Measurements from ENCODE around the gene RPA1. TPM values are rescaled to one million over a fixed set of nuclear protein-coding genes. Genes with fewer than 3 reads are reported as not detected.

Gene RPA1
- total RNA-seq, 3 donors from 2014 or later (not counting 1 experiment from before 2014, with no cell fraction given), result 70.9 to 101 (median 98.9) TPM

DNA sequence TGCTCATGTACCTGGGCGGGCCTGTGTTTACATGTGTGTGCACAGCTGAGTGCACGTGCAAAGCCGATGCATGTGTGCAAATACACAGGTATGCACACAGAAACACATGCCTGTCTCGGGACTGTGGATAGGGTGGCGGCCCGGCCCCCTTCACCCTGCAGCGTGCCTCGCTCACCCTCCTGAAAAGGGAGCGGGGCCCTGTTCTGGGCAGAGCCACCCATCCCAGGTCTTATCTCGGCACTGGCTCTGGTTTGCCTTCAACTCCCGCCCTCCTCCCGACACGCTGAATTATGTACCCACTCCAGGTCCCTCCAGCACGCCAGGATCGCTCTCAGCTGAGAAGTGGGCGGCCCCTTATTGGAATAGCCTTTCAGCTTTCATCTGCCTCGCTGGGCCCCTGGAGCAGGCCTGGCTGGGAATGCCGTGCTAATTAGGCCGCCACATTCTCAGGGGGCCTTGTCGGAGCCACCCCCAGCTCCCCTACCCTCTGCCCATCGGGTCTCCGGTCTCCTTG, 117.5 kb downstream of the RPA1 start:
- DNase-seq (no peak), ATAC-seq (peak in 1 of 3 donors; percentile 14)
- TF ChIP-seq, protein P1, sequence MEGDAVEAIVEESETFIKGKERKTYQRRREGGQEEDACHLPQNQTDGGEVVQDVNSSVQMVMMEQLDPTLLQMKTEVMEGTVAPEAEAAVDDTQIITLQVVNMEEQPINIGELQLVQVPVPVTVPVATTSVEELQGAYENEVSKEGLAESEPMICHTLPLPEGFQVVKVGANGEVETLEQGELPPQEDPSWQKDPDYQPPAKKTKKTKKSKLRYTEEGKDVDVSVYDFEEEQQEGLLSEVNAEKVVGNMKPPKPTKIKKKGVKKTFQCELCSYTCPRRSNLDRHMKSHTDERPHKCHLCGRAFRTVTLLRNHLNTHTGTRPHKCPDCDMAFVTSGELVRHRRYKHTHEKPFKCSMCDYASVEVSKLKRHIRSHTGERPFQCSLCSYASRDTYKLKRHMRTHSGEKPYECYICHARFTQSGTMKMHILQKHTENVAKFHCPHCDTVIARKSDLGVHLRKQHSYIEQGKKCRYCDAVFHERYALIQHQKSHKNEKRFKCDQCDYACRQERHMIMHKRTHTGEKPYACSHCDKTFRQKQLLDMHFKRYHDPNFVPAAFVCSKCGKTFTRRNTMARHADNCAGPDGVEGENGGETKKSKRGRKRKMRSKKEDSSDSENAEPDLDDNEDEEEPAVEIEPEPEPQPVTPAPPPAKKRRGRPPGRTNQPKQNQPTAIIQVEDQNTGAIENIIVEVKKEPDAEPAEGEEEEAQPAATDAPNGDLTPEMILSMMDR (IDR thresholded peaks at IDR 0.05), result no peak
- intact Hi-C loops (cut with micrococcal nuclease), result no loop called here
- peaks cover 7 to 8% of the 10 kb centered on the region in 2 donors for H3K27me3 Mint-ChIP-seq (ENCODE audit: low read depth in 2 of 2)
- H3K27ac Mint-ChIP-seq, result no peak overlapping the region
- H3K9me3 ChIP-seq (ENCODE audit: control insufficient read depth, insufficient read depth, low read length), result no peaks in the 10 kb centered on the region
- H3K9me3 Mint-ChIP-seq, result no peaks in the 10 kb centered on the region
- H3K27ac ChIP-seq (ENCODE audit: low read length), result no peak overlapping the region
- no peaks in the 10 kb centered on the region for H3K36me3 ChIP-seq (ENCODE audit: control insufficient read depth, insufficient read depth, low read length)
- no peak overlapping the region for H3K4me3 ChIP-seq (ENCODE audit: low read length)
- H3K4me3 Mint-ChIP-seq, result no peak overlapping the region
- H3K4me1 Mint-ChIP-seq, result no peaks in the 10 kb centered on the region
- no peaks in the 10 kb centered on the region for H3K4me1 ChIP-seq (ENCODE audit: control insufficient read depth, insufficient read depth, low read length)
- H3K36me3 Mint-ChIP-seq, result no peaks in the 10 kb centered on the region
- WGBS (ENCODE audit: insufficient coverage), result 93% methylated on average over 22 of the region's 22 CpGs
- no peaks in the 10 kb centered on the region for H3K27me3 ChIP-seq (ENCODE audit: control insufficient read depth, insufficient read depth, low read length)

DNA sequence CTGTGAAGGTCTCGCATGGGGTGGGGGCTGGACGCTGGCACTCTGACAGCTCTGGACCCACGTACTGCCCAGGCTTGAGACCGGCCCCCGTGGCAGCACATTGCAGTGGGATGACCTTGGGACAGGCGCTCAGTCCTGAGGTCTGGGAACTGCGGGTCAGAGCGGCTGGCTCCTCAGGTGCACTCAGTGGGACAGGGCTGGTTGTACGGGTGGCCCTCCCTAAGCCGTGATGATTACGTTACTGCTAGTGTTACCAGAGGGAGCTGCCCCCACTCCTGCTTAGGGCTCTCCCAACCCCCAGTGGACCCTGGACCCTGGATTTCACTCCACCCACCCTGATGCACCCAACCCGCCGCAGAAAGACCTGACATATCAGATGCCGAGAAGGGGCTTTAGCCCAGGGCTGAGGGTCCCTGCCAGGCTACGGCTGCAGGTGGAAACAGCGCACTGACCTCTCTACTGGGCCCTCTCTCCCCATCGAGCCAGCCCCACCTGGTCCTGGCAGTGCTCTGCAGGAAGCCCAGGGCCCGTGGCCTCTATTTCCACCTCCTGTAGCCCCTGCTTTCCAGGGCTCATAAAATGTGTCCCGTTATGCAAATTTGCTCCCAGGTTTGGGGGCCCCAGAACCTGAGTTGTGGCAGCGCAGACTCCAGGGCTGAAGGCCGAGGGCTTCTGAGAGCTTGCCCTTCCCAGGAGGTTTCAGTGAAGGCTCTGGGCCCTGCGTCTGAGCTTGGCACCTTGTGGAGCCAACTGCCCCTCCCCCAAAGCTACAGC, 118.1 kb downstream of the RPA1 start:
- Mint-ChIP-seq H3K36me3 (no peaks in the 10 kb centered on the region), H3K27me3 (ENCODE audit: low read depth in 2 of 2) (peaks cover 7 to 8% of the 10 kb centered on the region in 2 donors), H3K9me3 (no peaks in the 10 kb centered on the region), H3K27ac (no peak overlapping the region), H3K4me1 (no peaks in the 10 kb centered on the region), H3K4me3 (no peak overlapping the region)
- DNase-seq, result no peak
- H3K9me3 ChIP-seq (ENCODE audit: control insufficient read depth, insufficient read depth, low read length), result no peaks in the 10 kb centered on the region
- no peak overlapping the region for H3K4me3 ChIP-seq (ENCODE audit: low read length)
- H3K4me1 ChIP-seq (ENCODE audit: control insufficient read depth, insufficient read depth, low read length), result no peaks in the 10 kb centered on the region
- H3K27ac ChIP-seq (ENCODE audit: low read length), result no peak overlapping the region
- TF ChIP-seq, protein P1 (IDR thresholded peaks at IDR 0.05), result no peak
- ATAC-seq, result no peak
- intact Hi-C loops (cut with micrococcal nuclease), result no loop called here
- no peaks in the 10 kb centered on the region for H3K27me3 ChIP-seq (ENCODE audit: control insufficient read depth, insufficient read depth, low read length)
- no peaks in the 10 kb centered on the region for H3K36me3 ChIP-seq (ENCODE audit: control insufficient read depth, insufficient read depth, low read length)
- 91% methylated on average over 22 of the region's 22 CpGs for WGBS (ENCODE audit: insufficient coverage)

DNA sequence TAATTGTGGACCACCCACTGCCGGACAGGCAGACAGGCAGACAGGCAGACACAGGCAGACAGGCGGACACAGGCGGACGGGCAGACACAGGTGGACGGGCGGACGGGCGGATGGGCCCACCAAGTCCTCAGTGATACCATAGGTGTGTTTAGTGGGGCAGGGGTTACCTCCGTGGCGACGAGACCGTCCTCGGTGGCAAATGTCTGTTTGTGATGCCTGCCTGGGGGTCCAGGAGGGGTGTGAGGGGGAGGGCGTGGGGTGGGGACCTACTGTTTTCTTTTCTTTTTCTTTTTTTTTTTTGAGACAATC, 118.7 kb downstream of the RPA1 start:
- Histone ChIP-seq H3K36me3 (ENCODE audit: control insufficient read depth, insufficient read depth, low read length) (no peaks in the 10 kb centered on the region), H3K27ac (ENCODE audit: low read length) (no peak overlapping the region), H3K4me3 (ENCODE audit: low read length) (no peak overlapping the region), H3K27me3 (ENCODE audit: control insufficient read depth, insufficient read depth, low read length) (no peaks in the 10 kb centered on the region), H3K9me3 (ENCODE audit: control insufficient read depth, insufficient read depth, low read length) (no peaks in the 10 kb centered on the region), H3K4me1 (ENCODE audit: control insufficient read depth, insufficient read depth, low read length) (no peaks in the 10 kb centered on the region)
- intact Hi-C loops (cut with micrococcal nuclease), result no loop called here
- H3K4me3 Mint-ChIP-seq, result no peak overlapping the region
- peaks cover 7 to 8% of the 10 kb centered on the region in 2 donors for H3K27me3 Mint-ChIP-seq (ENCODE audit: low read depth in 2 of 2)
- ATAC-seq (no peak), DNase-seq (no peak)
- no peaks in the 10 kb centered on the region for H3K4me1 Mint-ChIP-seq
- TF ChIP-seq, protein P1 (IDR thresholded peaks at IDR 0.05), result no peak
- WGBS (ENCODE audit: insufficient coverage), result 93% methylated on average over 9 of the region's 14 CpGs
- no peaks in the 10 kb centered on the region for H3K36me3 Mint-ChIP-seq
- H3K9me3 Mint-ChIP-seq, result no peaks in the 10 kb centered on the region
- no peak overlapping the region for H3K27ac Mint-ChIP-seq

Other genes with a start within 250 kb of the RPA1 start
- gene SLC43A2, start 201.2 kb upstream of the RPA1 start, total RNA-seq, result 10 to 100 TPM; 24.5 to 36.0 (median 30.3) TPM
- gene SCARF1, start 184.3 kb upstream of the RPA1 start, total RNA-seq, result 1 to 10 TPM in 2 of 3 donors, under 1 TPM in 1; 0.59 to 3.1 (median 1.0) TPM
- 1 to 10 TPM; 2.3 to 5.1 (median 4.0) TPM for gene RILP, start 180.1 kb upstream of the RPA1 start, total RNA-seq
- 100 to 1,000 TPM; 475 to 508 (median 480) TPM for gene PRPF8, start 145.1 kb upstream of the RPA1 start, total RNA-seq
- gene TLCD2, start 119.6 kb upstream of the RPA1 start, total RNA-seq, result under 1 TPM; 0.18 to 0.28 (median 0.28) TPM
- 10 to 100 TPM; 40.8 to 54.2 (median 46.2) TPM for gene WDR81, start 105.3 kb upstream of the RPA1 start, total RNA-seq
- gene SERPINF2, start 87.1 kb upstream of the RPA1 start, total RNA-seq, result under 1 TPM; 0.47 to 0.84 (median 0.48) TPM
- 1 to 10 TPM in 2 of 3 donors, not detected in 1; 1.0 to 2.1 TPM for gene SERPINF1, start 67.9 kb upstream of the RPA1 start, total RNA-seq
- 10 to 100 TPM; 20.3 to 37.8 (median 24.3) TPM for gene SMYD4, start 103 bp upstream of the RPA1 start, total RNA-seq
- under 1 TPM in 2 of 3 donors, not detected in 1; 0.15 to 0.23 TPM for gene RTN4RL1, start 195.3 kb downstream of the RPA1 start, total RNA-seq
- gene DPH1, start 200.1 kb downstream of the RPA1 start, total RNA-seq, result 10 to 100 TPM; 60.2 to 65.2 (median 63.2) TPM
- gene OVCA2, start 212.0 kb downstream of the RPA1 start, total RNA-seq, result 10 to 100 TPM; 27.9 to 33.8 (median 28.5) TPM
- 10 to 100 TPM; 19.2 to 26.4 (median 20.7) TPM for gene HIC1, start 225.1 kb downstream of the RPA1 start, total RNA-seq

Measured in natural killer cell (primary cell).